GM19099 (cell line): ENCODE results near the gene MYO3B.

Experiments
- POLR2A ChIP-seq: IDR thresholded peaks from 3 replicates; pipeline ENCODE4 v1.6.1; 2011; ENCODE audit warnings: low read depth; ENCODE audit not compliant: insufficient read length; ENCODE audit errors: extremely low read depth

The MYO3B gene

GRCh38 chr2:170530284-170530745 is 352.4 kb downstream of the MYO3B start:
- TF ChIP-seq POLR2A, result no peak

GRCh38 chr2:170530803-170531564 is 353.0 kb downstream of the MYO3B start:
- no peak for TF ChIP-seq POLR2A

- TF ChIP-seq POLR2A, result no peak
Measured at GRCh38 chr2:170531876-170532275, 353.9 kb downstream of the MYO3B start.

- no peak for TF ChIP-seq POLR2A
Measured at GRCh38 chr2:170533156-170533555, 355.2 kb downstream of the MYO3B start.

GRCh38 chr2:170535552-170535951 is 357.6 kb downstream of the MYO3B start:
- TF ChIP-seq POLR2A, result no peak

- no peak for TF ChIP-seq POLR2A
Measured at GRCh38 chr2:170544817-170545216, 366.9 kb downstream of the MYO3B start.

- no peak for TF ChIP-seq POLR2A
Measured at GRCh38 chr2:170548304-170548703, 370.4 kb downstream of the MYO3B start.

GRCh38 chr2:170550501-170550900 is 372.6 kb downstream of the MYO3B start:
- TF ChIP-seq POLR2A, result no peak

- TF ChIP-seq POLR2A, result no peak
Measured at GRCh38 chr2:170553748-170554147, 375.8 kb downstream of the MYO3B start.

- TF ChIP-seq POLR2A, result no peak
Measured at GRCh38 chr2:170554278-170554955, 376.5 kb downstream of the MYO3B start.

GRCh38 chr2:170562928-170563327 is 385.0 kb downstream of the MYO3B start:
- TF ChIP-seq POLR2A, result no peak

GRCh38 chr2:170563401-170563800 is 385.5 kb downstream of the MYO3B start:
- TF ChIP-seq POLR2A, result no peak

- TF ChIP-seq POLR2A, result no peak
Measured at GRCh38 chr2:170566138-170566537, 388.2 kb downstream of the MYO3B start.

GRCh38 chr2:170567429-170567828 is 389.5 kb downstream of the MYO3B start:
- no peak for TF ChIP-seq POLR2A

- no peak for TF ChIP-seq POLR2A
Measured at GRCh38 chr2:170568511-170568910, 390.6 kb downstream of the MYO3B start.

GRCh38 chr2:170571612-170572011 is 393.7 kb downstream of the MYO3B start:
- no peak for TF ChIP-seq POLR2A

- no peak for TF ChIP-seq POLR2A
Measured at GRCh38 chr2:170573671-170574070, 395.7 kb downstream of the MYO3B start.

GRCh38 chr2:170576296-170576695 is 398.3 kb downstream of the MYO3B start:
- no peak for TF ChIP-seq POLR2A
